Renal cortex interstitium (tissue), 11 donors: ENCODE measurements around the gene HILPDA. TPM values are rescaled to one million over a fixed set of nuclear protein-coding genes. Genes with fewer than 3 reads are reported as not detected.
A peak's percentile ranks its signal among the peaks of the same experiment; 100 is the strongest.
"Not testable (repeated sequence)": the region's sequence is repeated elsewhere in the genome, so short reads cannot be mapped to it uniquely, and the experiment has no call there.

Source experiments
- DNase-seq, 11 donors: peaks; one replicate each; pipeline ENCODE4 v3.0.0-alpha.2; 2013; ENCODE audit warnings: low read depth in 9 of 11, low spot score in 4 of 11; ENCODE audit errors: extremely low read depth in 1 of 11
- polyA plus RNA-seq, 3 donors: library from polyadenylated mRNA; unstranded; fragments of 120-200 nt; gene quantifications; one replicate each; pipeline ENCODE4 v1.2.1, GENCODE V29; 2013; ENCODE audit not compliant: insufficient read length in 3 of 3

Gene HILPDA
- polyA plus RNA-seq, 3 donors = 19.0 to 25.4 (median 19.9) TPM

- peak in 10 of 11 donors; percentile 73 to 89 (median 80) for DNase-seq
These were observed 1.6 kb upstream of the HILPDA start for GRCh38 chr7:128453836-128454804.

GRCh38 chr7:128454808-128455542, 703 bp upstream of the HILPDA start:
- DNase-seq = peak in 2 of 11 donors; percentile 13 to 47

- DNase-seq = no peak
These were observed 612 bp downstream of the HILPDA start for GRCh38 chr7:128456255-128456725.

GRCh38 chr7:128457385-128457784, 1.7 kb downstream of the HILPDA start:
- not testable (repeated sequence) for DNase-seq

GRCh38 chr7:128458956-128459355, 3.3 kb downstream of the HILPDA start:
- DNase-seq = no peak

GRCh38 chr7:128459394-128459878, 3.8 kb downstream of the HILPDA start:
- DNase-seq = peak in 5 of 11 donors; percentile 32 to 65 (median 50)

GRCh38 chr7:128462460-128462859, 6.8 kb downstream of the HILPDA start:
- no peak for DNase-seq

- DNase-seq = not testable (repeated sequence)
These were observed 7.7 kb downstream of the HILPDA start for GRCh38 chr7:128463345-128463744.

- not testable (repeated sequence) for DNase-seq
These were observed 8.3 kb downstream of the HILPDA start for GRCh38 chr7:128463933-128464332.

GRCh38 chr7:128466871-128467270, 11.2 kb downstream of the HILPDA start:
- DNase-seq = not testable (repeated sequence)

- DNase-seq = peak in 10 of 11 donors; percentile 71 to 92 (median 84)
These were observed 21.0 kb downstream of the HILPDA start, which contains the start of gene METTL2B for GRCh38 chr7:128476402-128477335. TSS of gene METTL2B (plus strand) at chr7:128476748. CDS start at chr7:128476766, 18 bp downstream.

GRCh38 chr7:128477336-128477690, 21.6 kb downstream of the HILPDA start:
- DNase-seq = not testable (repeated sequence)

- DNase-seq = not testable (repeated sequence)
These were observed 23.4 kb downstream of the HILPDA start for GRCh38 chr7:128479082-128479481.

- not testable (repeated sequence) for DNase-seq
These were observed 32.5 kb downstream of the HILPDA start for GRCh38 chr7:128488134-128488533.

- no peak for DNase-seq
These were observed 41.7 kb downstream of the HILPDA start for GRCh38 chr7:128497405-128497804.

GRCh38 chr7:128505416-128505815, 49.7 kb downstream of the HILPDA start:
- not testable (repeated sequence) for DNase-seq

- DNase-seq = not testable (repeated sequence)
These were observed 51.1 kb downstream of the HILPDA start for GRCh38 chr7:128506819-128507218.

- not testable (repeated sequence) for DNase-seq
These were observed 51.8 kb downstream of the HILPDA start for GRCh38 chr7:128507321-128507993.
